ENCODE results near the gene GRIN2A.

GRIN2A gene

GRCh38 chr16:10182222-10183053, at the start of gene GRIN2A:
GRIN2A (minus strand) TSS chr16:10182428; CDS start chr16:10180411, 2,017 bp downstream.
- DNase-seq: no peak

- no peak for DNase-seq
Observed at GRCh38 chr16:10231563-10231962, 49.3 kb upstream of the GRIN2A start.

DNA sequence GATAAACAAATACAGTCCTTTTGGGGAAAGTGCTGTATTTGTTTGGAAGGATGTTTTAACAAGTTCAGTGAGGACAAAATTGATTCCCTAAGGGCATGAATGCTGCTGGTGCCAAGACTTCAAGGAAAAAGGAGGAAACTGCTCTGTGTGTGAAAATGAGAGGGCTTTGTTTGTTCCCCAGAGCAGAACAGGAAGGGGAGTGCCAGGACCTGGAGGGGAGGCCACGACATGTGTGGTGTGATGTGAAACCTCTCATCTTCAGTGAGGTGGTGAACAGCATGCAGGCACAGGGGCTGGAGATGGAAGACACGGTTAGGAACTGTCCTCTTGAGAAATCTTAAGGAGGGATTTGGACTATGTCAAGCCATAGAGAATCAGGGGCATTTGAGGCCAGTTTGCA, 46.6 kb upstream of the GRIN2A start:
- no peak for DNase-seq

GRCh38 chr16:10226987-10227306, 44.7 kb upstream of the GRIN2A start:
- DNase-seq: no peak

DNA sequence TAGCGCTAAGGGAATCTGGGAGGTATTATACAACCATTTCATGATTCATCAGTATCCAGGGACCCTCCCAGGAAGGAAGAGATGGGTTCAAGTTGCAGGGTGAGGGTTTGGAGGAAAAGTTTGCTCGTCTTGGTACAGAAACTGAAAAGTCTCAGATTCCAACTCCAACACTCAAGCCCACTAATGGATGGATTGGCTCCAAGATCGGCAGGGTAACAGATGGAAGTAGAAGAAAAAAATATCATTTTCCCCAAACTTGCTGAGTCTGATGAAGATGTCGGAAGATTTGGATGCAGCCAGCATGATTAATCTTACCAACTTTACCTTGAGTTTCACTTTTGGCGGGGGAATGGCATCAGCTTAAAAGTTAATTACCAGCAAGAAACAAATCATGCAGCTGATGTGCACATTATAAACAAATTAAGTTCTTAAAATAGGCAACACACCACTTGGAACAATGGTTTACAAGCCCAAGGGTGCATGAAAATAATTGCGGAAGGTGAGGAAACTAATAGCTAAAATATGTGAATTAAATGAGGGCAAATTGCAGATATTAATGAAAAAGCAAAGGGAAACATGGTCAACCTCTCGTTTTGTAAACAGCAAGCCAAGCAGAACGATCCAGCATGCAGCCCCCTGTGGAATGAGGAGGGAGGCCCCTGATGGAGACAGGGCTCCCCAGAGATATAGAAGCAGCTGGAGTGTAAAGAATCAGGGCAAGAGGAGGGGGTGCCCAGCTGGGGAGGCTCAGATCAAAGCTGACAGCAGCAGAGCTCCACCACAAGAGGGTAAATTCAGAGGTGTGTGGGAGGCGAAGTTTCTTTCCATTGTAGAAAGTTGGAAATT, 44.1 kb upstream of the GRIN2A start:
- DNase-seq: no peak

DNA sequence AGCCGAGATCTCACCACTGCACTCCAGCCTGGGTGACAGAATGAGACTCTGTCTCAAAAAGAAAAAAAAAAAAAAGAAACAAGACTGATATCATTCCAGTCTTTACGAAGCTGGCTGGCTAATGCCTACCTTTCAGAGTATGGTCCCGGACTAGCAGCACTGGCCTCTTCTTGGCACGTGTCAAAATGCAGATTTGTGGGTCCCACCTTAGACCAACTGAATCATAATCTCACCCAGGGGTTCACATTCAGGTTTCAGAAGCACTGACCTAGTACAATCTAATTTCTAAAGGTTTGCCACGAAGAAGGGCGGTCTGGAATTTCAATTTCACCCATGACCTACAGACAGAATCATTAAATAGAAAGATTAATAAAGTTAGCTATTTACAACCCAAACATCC, 43.4 kb upstream of the GRIN2A start:
- no peak for DNase-seq

DNA sequence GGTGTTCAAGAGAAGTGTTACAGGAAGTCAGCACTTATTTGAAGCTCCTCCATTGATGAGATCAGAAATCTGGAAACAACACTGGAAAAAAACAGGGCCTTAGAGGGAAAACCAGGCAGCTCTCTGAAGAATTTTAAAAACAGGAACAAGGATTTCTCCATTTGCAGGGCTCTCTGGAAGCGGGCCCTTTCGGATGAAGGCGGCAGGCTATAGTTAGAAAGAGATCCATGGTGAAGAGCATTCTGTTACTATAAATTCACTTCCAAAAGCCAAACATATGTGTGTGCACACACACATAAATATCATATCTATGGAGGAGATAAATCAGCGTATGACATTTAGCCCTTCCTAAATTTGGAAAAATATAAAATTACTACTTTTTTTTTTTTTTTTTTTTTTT, 42.6 kb upstream of the GRIN2A start:
- no peak for DNase-seq

- DNase-seq: no peak
Observed at GRCh38 chr16:10220942-10221341, 38.7 kb upstream of the GRIN2A start.

DNA sequence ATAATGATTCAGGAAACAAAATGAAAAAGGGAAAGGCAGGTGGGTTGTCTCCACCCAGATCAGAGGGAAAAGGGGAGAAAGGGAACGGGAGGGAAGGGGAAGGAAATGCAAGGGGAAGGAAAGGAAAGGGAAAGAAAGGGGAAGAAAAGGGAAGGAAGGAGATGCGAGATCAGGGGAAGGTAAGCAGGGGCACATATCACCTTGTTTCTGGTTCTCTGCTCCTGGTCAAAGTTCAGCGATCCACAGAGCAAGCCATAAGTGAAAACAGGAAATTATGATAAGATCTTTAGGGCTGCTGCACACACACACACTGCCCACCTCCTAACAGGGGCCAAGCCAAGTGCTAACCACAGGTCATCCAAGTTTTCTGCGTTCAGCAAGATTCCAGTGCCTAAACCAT, 37.5 kb upstream of the GRIN2A start:
- no peak for DNase-seq

- DNase-seq: no peak
Observed at GRCh38 chr16:10218490-10219206, 36.4 kb upstream of the GRIN2A start.

DNA sequence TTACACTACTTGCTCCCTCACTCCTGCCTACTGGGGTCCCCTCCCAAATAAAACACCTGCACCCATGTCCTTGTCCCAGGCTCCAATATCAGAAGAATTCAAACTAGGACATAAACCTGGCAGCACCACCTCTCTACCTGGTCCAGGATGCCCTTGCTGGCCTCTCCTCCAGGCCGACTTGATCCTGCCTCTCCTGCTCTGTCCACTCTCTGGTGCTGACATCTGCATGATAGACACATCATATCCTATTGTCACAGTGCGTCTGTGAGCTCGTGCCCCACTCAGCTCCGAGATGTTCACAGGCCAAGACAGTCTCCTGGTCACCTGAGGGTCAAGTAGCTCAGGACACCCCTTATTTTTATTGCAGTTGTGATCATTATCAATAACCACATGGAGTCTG, 31.5 kb upstream of the GRIN2A start:
- no peak for DNase-seq

- DNase-seq: no peak
Observed at GRCh38 chr16:10210944-10211343, 28.7 kb upstream of the GRIN2A start.

DNA sequence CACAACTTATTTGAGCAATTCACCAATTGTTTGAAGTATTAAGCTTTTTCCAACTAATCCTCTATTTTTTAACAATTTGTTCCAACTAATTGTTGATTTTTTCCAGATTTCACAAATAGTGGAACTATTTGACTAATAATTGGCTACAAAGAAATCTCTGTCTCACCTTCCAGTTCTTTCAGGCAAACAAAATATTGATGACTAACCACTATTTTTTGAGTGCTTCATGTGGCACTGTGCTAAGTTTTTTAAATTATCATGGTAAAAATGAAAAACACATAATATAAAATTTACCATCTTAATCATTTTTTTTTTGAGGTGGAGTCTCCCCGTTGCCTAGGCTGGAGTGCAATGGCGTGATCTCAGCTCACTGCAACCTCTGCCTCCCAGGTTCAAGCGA, 24.6 kb upstream of the GRIN2A start:
- DNase-seq: no peak

DNA sequence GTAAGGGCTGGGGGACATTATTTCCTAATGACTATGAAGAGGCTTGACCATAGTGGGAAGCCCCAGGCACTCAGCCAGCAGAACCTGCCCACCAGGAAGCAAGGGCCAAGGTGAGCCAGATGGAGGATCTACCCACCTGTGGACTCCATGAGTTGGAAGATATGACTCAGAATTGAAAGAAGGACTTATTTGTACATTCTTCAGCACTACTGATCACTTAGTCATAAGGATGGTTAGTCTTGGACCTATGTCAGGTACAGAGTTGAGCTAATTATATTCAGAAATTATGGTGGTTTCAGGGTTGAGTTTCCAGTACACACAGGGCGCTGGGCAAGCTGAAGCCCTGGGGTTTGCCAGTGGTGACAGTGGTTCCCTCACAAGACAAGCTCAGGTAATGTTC, 24.0 kb upstream of the GRIN2A start:
- DNase-seq: no peak

DNA sequence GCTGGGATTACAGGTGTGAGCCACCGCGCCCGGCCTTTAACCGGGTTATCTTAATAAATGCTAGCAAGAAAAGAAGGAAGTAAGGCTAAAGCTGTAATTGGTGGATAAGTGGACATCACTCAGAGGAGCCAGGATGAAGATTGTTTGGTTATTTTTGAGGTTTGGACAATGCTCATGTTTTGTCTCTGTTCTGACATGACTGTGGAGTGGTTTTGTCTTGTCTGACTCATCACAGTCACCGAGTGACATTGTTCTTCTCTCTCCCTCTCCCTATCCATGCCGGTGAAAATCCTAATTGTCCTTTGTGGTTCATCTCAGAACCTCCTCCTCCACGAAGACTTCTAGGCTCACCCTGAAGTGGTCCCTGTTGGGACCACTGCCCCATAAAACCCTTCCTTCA, 23.5 kb upstream of the GRIN2A start:
- DNase-seq: no peak

DNA sequence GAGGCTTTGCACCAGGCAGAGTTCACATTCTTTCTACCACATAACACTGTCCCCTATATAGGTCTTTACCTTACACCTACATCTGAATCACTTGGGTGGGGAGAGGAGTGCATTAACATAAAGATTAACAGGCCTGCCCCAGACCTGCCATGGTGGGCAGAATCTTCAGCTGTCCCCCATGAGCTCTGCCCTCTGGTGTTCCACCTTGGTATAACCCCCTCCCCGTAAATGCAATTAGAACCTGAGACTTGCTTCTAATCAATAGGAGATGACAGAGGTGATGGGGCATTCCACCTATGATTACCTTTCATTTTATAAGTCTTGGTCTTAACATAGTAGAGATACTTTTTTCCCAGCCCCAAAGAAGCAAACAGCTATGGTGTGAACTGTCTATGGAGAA, 20.4 kb upstream of the GRIN2A start:
- no peak for DNase-seq

DNA sequence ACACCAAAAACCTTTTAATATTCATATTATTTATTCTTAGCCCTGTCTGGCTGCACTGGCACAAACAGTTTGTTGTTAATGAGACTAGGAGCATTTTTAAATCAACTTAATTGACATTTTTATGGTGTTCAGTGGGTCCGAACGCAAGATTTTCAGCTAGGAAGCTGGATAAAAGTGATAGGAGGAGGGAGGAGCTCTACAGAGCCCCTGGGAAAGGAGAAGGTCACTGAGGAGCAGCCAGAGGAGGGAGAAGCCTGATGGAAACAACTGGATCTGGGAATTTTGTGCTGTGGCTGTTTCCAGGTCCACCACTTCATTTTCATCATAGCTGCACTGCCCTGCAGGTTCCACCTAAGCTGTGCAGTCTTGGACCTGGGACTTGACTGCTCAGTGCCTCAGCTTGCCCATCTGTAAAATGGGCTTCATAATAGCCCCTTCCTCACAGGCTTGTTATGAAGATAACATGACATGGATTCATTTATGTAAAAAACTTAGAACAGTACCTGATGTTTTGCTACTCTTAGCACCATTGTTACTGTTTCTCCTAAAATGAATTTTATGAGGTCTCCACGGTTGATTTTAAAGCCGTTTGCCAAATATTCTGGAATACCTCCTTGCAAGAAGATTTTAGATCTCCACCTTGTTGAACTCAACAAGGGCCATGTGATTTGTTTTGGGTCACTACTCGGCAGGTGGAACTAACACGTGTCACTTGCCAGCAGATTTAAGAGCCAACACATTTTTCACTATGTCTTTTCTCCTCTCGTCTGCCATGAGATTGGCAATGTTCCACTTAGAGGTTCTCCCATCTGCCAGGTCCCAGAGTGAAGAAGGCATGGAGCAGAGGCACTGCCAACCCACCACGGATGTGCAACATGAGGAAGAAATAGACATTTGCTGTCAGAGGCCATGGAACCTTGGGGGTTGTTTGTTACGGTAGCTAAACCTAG, 18.7 kb upstream of the GRIN2A start:
- DNase-seq: no peak

DNA sequence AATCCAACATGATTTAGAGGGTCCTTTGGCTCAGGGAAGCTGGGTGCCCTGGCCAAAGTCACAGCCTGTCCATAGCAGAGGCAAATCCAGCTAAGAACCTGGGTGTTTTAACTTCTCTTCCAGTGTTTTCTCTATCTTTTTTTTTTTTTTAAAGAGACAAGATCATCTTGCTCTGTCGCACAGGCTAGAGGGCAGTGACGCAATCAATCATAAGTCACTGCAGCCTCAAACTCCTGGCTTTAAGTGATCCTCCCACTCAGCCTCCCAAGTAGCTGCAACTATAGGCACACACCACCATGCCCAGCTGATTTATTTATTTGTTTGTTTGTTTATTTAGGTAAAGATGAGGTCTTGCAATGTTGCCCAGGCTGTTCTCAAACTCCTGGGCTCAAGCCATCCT, 14.8 kb upstream of the GRIN2A start:
- no peak for DNase-seq

GRCh38 chr16:10191096-10191495, 8.9 kb upstream of the GRIN2A start:
- no peak for DNase-seq

GRCh38 chr16:10189861-10190390, 7.7 kb upstream of the GRIN2A start:
- no peak for DNase-seq

- no peak for DNase-seq
Observed at GRCh38 chr16:10188236-10188635, 6.0 kb upstream of the GRIN2A start.

Measured in stimulated activated CD4-positive, alpha-beta T cell treated with anti-CD3 and anti-CD28 coated beads, Interleukin-4, amount 100 ng/mL, for 1 hour (primary cell).